ENCODE results near the gene ZFAND3. TPM values are rescaled to one million over a fixed set of nuclear protein-coding genes. Genes with fewer than 3 reads are reported as not detected.

The ZFAND3 gene
- total and polyA plus RNA-seq, 2 donors (not counting 1 experiment from before 2014, with no cell fraction given), result 13.5 to 58.3 TPM

DNA sequence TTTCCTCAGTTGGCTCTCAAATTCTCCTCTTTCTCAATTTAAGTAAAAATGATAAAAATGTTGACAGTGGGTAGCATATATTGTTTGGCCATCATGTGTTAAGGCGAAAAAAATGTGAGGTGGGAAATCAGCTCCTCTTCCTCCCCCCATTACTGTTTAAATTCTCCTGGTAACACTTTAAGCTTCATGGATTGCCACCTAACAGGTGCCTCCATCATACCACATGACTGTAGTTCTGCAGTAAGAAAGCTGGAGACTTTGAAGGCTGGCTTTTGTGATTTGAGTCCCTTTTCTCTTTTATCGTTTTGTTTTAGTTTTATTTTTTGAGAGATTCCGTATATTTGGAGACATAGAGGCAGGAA, 1.2 kb downstream of the ZFAND3 start:
- Mint-ChIP-seq H3K27me3 (no peaks in the 10 kb centered on the region), H3K4me3 (peak overlapping the region; percentile 92), H3K4me1 (peaks cover 51% of the 10 kb centered on the region), H3K9me3 (ENCODE audit: insufficient read depth) (no peaks in the 10 kb centered on the region), H3K27ac (peak overlapping the region; percentile 86)
- no peaks in the 10 kb centered on the region for H3K36me3 ChIP-seq (replicated peaks in 1 of 2; ENCODE audit: control extremely low read depth in 1 of 2, control insufficient read depth in 1 of 2, extremely low read depth in 1 of 2, insufficient read depth in 2 of 2, low read length in 1 of 2)
- DNase-seq (no peak), ATAC-seq (ENCODE audit: low read depth) (no peak)
- H3K4me1 ChIP-seq (ENCODE audit: control insufficient read depth in 2 of 2, insufficient read depth in 2 of 2, low read length in 2 of 2), result peaks cover 18 to 26% of the 10 kb centered on the region in 2 donors
- no peaks in the 10 kb centered on the region for H3K9me3 ChIP-seq (ENCODE audit: control extremely low read depth in 1 of 3, control insufficient read depth in 2 of 3, insufficient read depth in 1 of 3, low read length in 2 of 3)
- peaks cover 23% of the 10 kb centered on the region for H4K20me1 ChIP-seq (ENCODE audit: control insufficient read depth, insufficient read depth, low read length, poor library complexity, severe bottlenecking)
- H3K27me3 ChIP-seq (replicated peaks in 1 of 4; ENCODE audit: control extremely low read depth in 1 of 4, control insufficient read depth in 3 of 4, insufficient read depth in 4 of 4, low read length in 3 of 4), result no peaks in the 10 kb centered on the region
- ChIA-PET CTCF (interaction anchor here (1.0 kb wide), 1 partner anchor 39 kb away, joined by 3 read pairs; no protein-coding TSS in a partner anchor), POLR2A (no interaction called here)
- peak overlapping the region; percentile 71 for H3K9ac ChIP-seq (ENCODE audit: low read length)
- H3K79me2 ChIP-seq (ENCODE audit: control insufficient read depth, insufficient read depth, low read length), result peaks cover 54% of the 10 kb centered on the region
- 40% methylated on average over 1 of the region's 3 CpGs for WGBS (ENCODE audit: insufficient coverage)
- H3K27ac ChIP-seq (ENCODE audit: low read length in 2 of 2), result peak overlapping the region; percentile 5 to 66
- H3K4me3 ChIP-seq (ENCODE audit: control extremely low read depth in 1 of 5, extremely low read depth in 1 of 5, insufficient read depth in 1 of 5, low read depth in 2 of 5, low read length in 4 of 5), result peak overlapping the region; percentile 49 to 100 (median 72)
- intact Hi-C loops (cut with micrococcal nuclease), result loop anchor here (10.0 kb wide), 1 partner anchor 164 kb away; no protein-coding TSS in a partner anchor
- peak overlapping the region; percentile 53 for H2AFZ ChIP-seq (ENCODE audit: insufficient read depth, low read depth, low read length, poor library complexity, severe bottlenecking)
- peak overlapping the region; percentile 82 for H3K4me2 ChIP-seq (replicated peaks; ENCODE audit: low read depth, low read length, poor library complexity, severe bottlenecking)
- no peak for TF ChIP-seq EZH2 (IDR thresholded peaks at IDR 0.05; ENCODE audit: borderline replicate concordance, insufficient read depth, low read depth, low read length, poor library complexity, severe bottlenecking)
- TF ChIP-seq, protein P1, sequence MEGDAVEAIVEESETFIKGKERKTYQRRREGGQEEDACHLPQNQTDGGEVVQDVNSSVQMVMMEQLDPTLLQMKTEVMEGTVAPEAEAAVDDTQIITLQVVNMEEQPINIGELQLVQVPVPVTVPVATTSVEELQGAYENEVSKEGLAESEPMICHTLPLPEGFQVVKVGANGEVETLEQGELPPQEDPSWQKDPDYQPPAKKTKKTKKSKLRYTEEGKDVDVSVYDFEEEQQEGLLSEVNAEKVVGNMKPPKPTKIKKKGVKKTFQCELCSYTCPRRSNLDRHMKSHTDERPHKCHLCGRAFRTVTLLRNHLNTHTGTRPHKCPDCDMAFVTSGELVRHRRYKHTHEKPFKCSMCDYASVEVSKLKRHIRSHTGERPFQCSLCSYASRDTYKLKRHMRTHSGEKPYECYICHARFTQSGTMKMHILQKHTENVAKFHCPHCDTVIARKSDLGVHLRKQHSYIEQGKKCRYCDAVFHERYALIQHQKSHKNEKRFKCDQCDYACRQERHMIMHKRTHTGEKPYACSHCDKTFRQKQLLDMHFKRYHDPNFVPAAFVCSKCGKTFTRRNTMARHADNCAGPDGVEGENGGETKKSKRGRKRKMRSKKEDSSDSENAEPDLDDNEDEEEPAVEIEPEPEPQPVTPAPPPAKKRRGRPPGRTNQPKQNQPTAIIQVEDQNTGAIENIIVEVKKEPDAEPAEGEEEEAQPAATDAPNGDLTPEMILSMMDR (IDR thresholded peaks at IDR 0.05), result no peak

DNA sequence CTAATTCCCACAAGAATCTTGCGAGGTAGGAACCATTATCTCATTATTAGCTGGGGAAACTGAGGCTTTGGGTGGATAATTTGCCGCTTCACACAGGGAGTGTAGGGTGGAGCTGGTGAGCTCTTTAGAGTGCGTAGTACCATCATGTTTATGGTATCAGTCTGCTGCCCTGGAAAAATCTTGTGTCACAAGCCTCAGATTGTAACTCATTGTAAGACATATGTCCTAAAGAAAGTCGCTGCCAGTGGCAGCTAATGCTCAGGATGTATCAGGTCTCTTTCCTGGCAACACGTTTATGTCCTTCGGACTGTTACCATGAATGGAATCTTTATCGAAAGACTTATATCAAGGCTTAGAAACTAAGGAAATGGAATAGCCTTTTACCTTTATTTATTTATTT, 1.9 kb downstream of the ZFAND3 start:
- no peaks in the 10 kb centered on the region for H3K9me3 ChIP-seq (ENCODE audit: control extremely low read depth in 1 of 3, control insufficient read depth in 2 of 3, insufficient read depth in 1 of 3, low read length in 2 of 3)
- H3K4me1 ChIP-seq (ENCODE audit: control insufficient read depth in 2 of 2, insufficient read depth in 2 of 2, low read length in 2 of 2), result peaks cover 18 to 26% of the 10 kb centered on the region in 2 donors
- TF ChIP-seq, protein P1 (IDR thresholded peaks at IDR 0.05), result no peak
- TF ChIP-seq EZH2 (IDR thresholded peaks at IDR 0.05; ENCODE audit: borderline replicate concordance, insufficient read depth, low read depth, low read length, poor library complexity, severe bottlenecking), result no peak
- peak overlapping the region in 1 of 5 experiments; percentile 5 for H3K4me3 ChIP-seq (ENCODE audit: control extremely low read depth in 1 of 5, extremely low read depth in 1 of 5, insufficient read depth in 1 of 5, low read depth in 2 of 5, low read length in 4 of 5)
- Mint-ChIP-seq H3K4me1 (peaks cover 57% of the 10 kb centered on the region), H3K27ac (peak overlapping the region; percentile 57), H3K9me3 (ENCODE audit: insufficient read depth) (no peaks in the 10 kb centered on the region), H3K27me3 (no peaks in the 10 kb centered on the region), H3K4me3 (peak overlapping the region; percentile 92)
- ATAC-seq (ENCODE audit: low read depth), result no peak
- peak overlapping the region; percentile 71 for H3K9ac ChIP-seq (ENCODE audit: low read length)
- no peak for DNase-seq
- WGBS (ENCODE audit: insufficient coverage), result 100% methylated on average over 2 of the region's 7 CpGs
- peak overlapping the region; percentile 82 for H3K4me2 ChIP-seq (replicated peaks; ENCODE audit: low read depth, low read length, poor library complexity, severe bottlenecking)
- no peak overlapping the region for H2AFZ ChIP-seq (ENCODE audit: insufficient read depth, low read depth, low read length, poor library complexity, severe bottlenecking)
- intact Hi-C loops (cut with micrococcal nuclease), result loop anchor here (10.0 kb wide), 1 partner anchor 163 kb away; no protein-coding TSS in a partner anchor
- peak overlapping the region in 1 of 2 donors; percentile 66 for H3K27ac ChIP-seq (ENCODE audit: low read length in 2 of 2)
- no peaks in the 10 kb centered on the region for H3K27me3 ChIP-seq (replicated peaks in 1 of 4; ENCODE audit: control extremely low read depth in 1 of 4, control insufficient read depth in 3 of 4, insufficient read depth in 4 of 4, low read length in 3 of 4)
- H4K20me1 ChIP-seq (ENCODE audit: control insufficient read depth, insufficient read depth, low read length, poor library complexity, severe bottlenecking), result peaks cover 30% of the 10 kb centered on the region
- ChIA-PET CTCF (no interaction called here), POLR2A (no interaction called here)
- H3K36me3 ChIP-seq (replicated peaks in 1 of 2; ENCODE audit: control extremely low read depth in 1 of 2, control insufficient read depth in 1 of 2, extremely low read depth in 1 of 2, insufficient read depth in 2 of 2, low read length in 1 of 2), result no peaks in the 10 kb centered on the region
- peaks cover 61% of the 10 kb centered on the region for H3K79me2 ChIP-seq (ENCODE audit: control insufficient read depth, insufficient read depth, low read length)
